ENCODE data around the gene SMIM12.

Gene SMIM12

GRCh38 chr1:34872133-34872503 is 12.6 kb upstream of the SMIM12 start:
- DNase-seq: no peak

- DNase-seq: no peak
These were observed 12.0 kb upstream of the SMIM12 start for GRCh38 chr1:34871443-34872132.

- no peak for DNase-seq
These were observed 10.8 kb upstream of the SMIM12 start for GRCh38 chr1:34870395-34870794.

- no peak for DNase-seq
These were observed 10.2 kb upstream of the SMIM12 start for GRCh38 chr1:34869760-34870159.

GRCh38 chr1:34868230-34869049 is 8.9 kb upstream of the SMIM12 start:
- DNase-seq: no peak

GRCh38 chr1:34867415-34867814 is 7.9 kb upstream of the SMIM12 start:
- no peak for DNase-seq

- DNase-seq: no peak
These were observed 7.2 kb upstream of the SMIM12 start for GRCh38 chr1:34866762-34867109.

GRCh38 chr1:34865981-34866761 is 6.6 kb upstream of the SMIM12 start:
- peak; percentile 12 for DNase-seq

GRCh38 chr1:34865573-34865972 is 6.0 kb upstream of the SMIM12 start:
- DNase-seq: no peak

- DNase-seq: no peak
These were observed 5.2 kb upstream of the SMIM12 start for GRCh38 chr1:34864759-34865158.

- DNase-seq: no peak
These were observed 4.0 kb upstream of the SMIM12 start for GRCh38 chr1:34863501-34863900.

GRCh38 chr1:34858901-34859445 is 576 bp downstream of the SMIM12 start:
- DNase-seq: no peak

GRCh38 chr1:34856697-34857096 is 2.9 kb downstream of the SMIM12 start:
- DNase-seq: no peak

GRCh38 chr1:34852677-34853217 is 6.8 kb downstream of the SMIM12 start:
- peak; percentile 89 for DNase-seq

- no peak for DNase-seq
These were observed 8.0 kb downstream of the SMIM12 start for GRCh38 chr1:34851431-34852105.

- no peak for DNase-seq
These were observed 9.2 kb downstream of the SMIM12 start for GRCh38 chr1:34850382-34850781.

GRCh38 chr1:34847094-34847493 is 12.5 kb downstream of the SMIM12 start:
- DNase-seq: peak; percentile 23

- DNase-seq: no peak
These were observed 13.3 kb downstream of the SMIM12 start for GRCh38 chr1:34846265-34846664.

- no peak for DNase-seq
These were observed 14.2 kb downstream of the SMIM12 start for GRCh38 chr1:34845131-34845901.

- peak; percentile 1 for DNase-seq
These were observed 15.3 kb downstream of the SMIM12 start for GRCh38 chr1:34844252-34844634.

GRCh38 chr1:34843392-34844251 is 15.9 kb downstream of the SMIM12 start:
- no peak for DNase-seq
